SU-DHL-6 (cell line): Measurements from ENCODE around the gene EFHD1.

Experiments
- EZH2phosphoT487 ChIP-seq: fragments of 200-600 bp; sonication (generic), shearing (Covaris generic); conservative IDR thresholded peaks from 2 replicates; pipeline ENCODE4 v1.6.1; 2018; ENCODE audit warnings: mild to moderate bottlenecking, antibody characterized with exemption, low read length, moderate library complexity, mixed read lengths
- TF ChIP-seq, protein P1 (sequence below): fragments of 200-600 bp; sonication (generic); IDR thresholded peaks from one replicate; pipeline ENCODE4 v1.5.1; 2017; ENCODE audit warnings: antibody characterized with exemption, mild to moderate bottlenecking, low read length, moderate library complexity; ENCODE audit not compliant: insufficient read depth, poor library complexity, severe bottlenecking

DNA sequence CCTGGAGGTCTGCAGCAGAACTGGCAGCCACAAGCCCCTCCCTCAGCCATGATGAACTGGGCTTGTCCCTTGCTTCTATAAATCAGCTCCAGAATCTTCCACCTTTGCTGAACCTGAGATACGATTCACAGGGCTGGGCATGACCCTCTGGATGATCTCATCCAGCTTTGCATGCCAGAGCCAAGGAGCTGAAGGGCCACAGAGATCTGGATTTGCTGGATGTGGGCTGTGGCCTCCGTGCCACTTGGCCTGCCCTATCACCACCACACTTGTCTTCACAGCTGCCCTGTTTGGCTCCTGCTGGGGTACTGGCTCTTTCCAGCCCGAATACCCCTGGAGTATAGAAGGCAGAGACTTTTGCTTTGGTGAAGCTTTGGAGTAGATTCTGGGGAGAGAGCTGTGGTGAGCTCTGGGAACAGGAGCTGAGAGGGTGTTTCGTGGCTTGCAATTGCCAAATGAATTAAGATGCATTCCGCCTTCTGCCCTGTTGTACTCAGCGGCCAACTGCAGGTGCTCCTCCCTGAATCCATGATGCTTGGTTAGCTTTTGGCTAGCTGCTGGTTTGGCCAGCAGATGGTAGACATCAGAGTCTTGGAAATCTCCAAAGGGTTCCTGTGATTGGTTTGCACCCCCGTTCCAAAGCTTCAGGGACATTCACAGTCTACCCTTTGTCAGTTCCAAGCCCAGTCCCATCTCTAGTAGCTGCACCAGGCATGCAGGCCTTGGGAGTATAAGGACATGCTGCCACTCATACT is 32.8 kb downstream of the EFHD1 start:
- TF ChIP-seq, protein P1, sequence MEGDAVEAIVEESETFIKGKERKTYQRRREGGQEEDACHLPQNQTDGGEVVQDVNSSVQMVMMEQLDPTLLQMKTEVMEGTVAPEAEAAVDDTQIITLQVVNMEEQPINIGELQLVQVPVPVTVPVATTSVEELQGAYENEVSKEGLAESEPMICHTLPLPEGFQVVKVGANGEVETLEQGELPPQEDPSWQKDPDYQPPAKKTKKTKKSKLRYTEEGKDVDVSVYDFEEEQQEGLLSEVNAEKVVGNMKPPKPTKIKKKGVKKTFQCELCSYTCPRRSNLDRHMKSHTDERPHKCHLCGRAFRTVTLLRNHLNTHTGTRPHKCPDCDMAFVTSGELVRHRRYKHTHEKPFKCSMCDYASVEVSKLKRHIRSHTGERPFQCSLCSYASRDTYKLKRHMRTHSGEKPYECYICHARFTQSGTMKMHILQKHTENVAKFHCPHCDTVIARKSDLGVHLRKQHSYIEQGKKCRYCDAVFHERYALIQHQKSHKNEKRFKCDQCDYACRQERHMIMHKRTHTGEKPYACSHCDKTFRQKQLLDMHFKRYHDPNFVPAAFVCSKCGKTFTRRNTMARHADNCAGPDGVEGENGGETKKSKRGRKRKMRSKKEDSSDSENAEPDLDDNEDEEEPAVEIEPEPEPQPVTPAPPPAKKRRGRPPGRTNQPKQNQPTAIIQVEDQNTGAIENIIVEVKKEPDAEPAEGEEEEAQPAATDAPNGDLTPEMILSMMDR, result no peak
- TF ChIP-seq EZH2phosphoT487, result no peak
